Measurements from ENCODE around the gene NKAIN2. TPM values are rescaled to one million over a fixed set of nuclear protein-coding genes. Genes with fewer than 3 reads are reported as not detected.

The NKAIN2 gene
- total RNA-seq, 1 donor from 2014 or later = 0.06 TPM

GRCh38 chr6:123806561-123806960, 2.9 kb downstream of the NKAIN2 start:
- no peak for DNase-seq (ENCODE audit: extremely low read depth, low read depth, low spot score)

- no peak for DNase-seq (ENCODE audit: extremely low read depth, low read depth, low spot score)
Measured at GRCh38 chr6:123808556-123808955, 4.9 kb downstream of the NKAIN2 start.

- no peak for DNase-seq (ENCODE audit: extremely low read depth, low read depth, low spot score)
Measured at GRCh38 chr6:123810214-123810613, 6.5 kb downstream of the NKAIN2 start.

GRCh38 chr6:123810948-123811347, 7.3 kb downstream of the NKAIN2 start:
- DNase-seq (ENCODE audit: extremely low read depth, low read depth, low spot score) = no peak

GRCh38 chr6:123811378-123811777, 7.7 kb downstream of the NKAIN2 start:
- DNase-seq (ENCODE audit: extremely low read depth, low read depth, low spot score) = no peak

GRCh38 chr6:123812621-123813020, 9.0 kb downstream of the NKAIN2 start:
- DNase-seq (ENCODE audit: extremely low read depth, low read depth, low spot score) = no peak

- DNase-seq (ENCODE audit: extremely low read depth, low read depth, low spot score) = no peak
Measured at GRCh38 chr6:123821112-123821511, 17.4 kb downstream of the NKAIN2 start.

- peak; percentile 41 for DNase-seq (ENCODE audit: extremely low read depth, low read depth, low spot score)
Measured at GRCh38 chr6:123829302-123829953, 25.8 kb downstream of the NKAIN2 start.

- no peak for DNase-seq (ENCODE audit: extremely low read depth, low read depth, low spot score)
Measured at GRCh38 chr6:123830120-123830519, 26.5 kb downstream of the NKAIN2 start.

- no peak for DNase-seq (ENCODE audit: extremely low read depth, low read depth, low spot score)
Measured at GRCh38 chr6:123838505-123839234, 35.0 kb downstream of the NKAIN2 start.

- DNase-seq (ENCODE audit: extremely low read depth, low read depth, low spot score) = no peak
Measured at GRCh38 chr6:123841067-123841896, 37.6 kb downstream of the NKAIN2 start.

- no peak for DNase-seq (ENCODE audit: extremely low read depth, low read depth, low spot score)
Measured at GRCh38 chr6:123844011-123844410, 40.3 kb downstream of the NKAIN2 start.

GRCh38 chr6:123848347-123848746, 44.7 kb downstream of the NKAIN2 start:
- no peak for DNase-seq (ENCODE audit: extremely low read depth, low read depth, low spot score)

GRCh38 chr6:123849406-123849805, 45.7 kb downstream of the NKAIN2 start:
- no peak for DNase-seq (ENCODE audit: extremely low read depth, low read depth, low spot score)

GRCh38 chr6:123850555-123850954, 46.9 kb downstream of the NKAIN2 start:
- no peak for DNase-seq (ENCODE audit: extremely low read depth, low read depth, low spot score)

- DNase-seq (ENCODE audit: extremely low read depth, low read depth, low spot score) = no peak
Measured at GRCh38 chr6:123854201-123854600, 50.5 kb downstream of the NKAIN2 start.

- DNase-seq (ENCODE audit: extremely low read depth, low read depth, low spot score) = no peak
Measured at GRCh38 chr6:123855506-123855905, 51.8 kb downstream of the NKAIN2 start.

- DNase-seq (ENCODE audit: extremely low read depth, low read depth, low spot score) = no peak
Measured at GRCh38 chr6:123859291-123859690, 55.6 kb downstream of the NKAIN2 start.

- DNase-seq (ENCODE audit: extremely low read depth, low read depth, low spot score) = no peak
Measured at GRCh38 chr6:123869334-123869733, 65.7 kb downstream of the NKAIN2 start.

GRCh38 chr6:123873974-123874373, 70.3 kb downstream of the NKAIN2 start:
- DNase-seq (ENCODE audit: extremely low read depth, low read depth, low spot score) = no peak

- no peak for DNase-seq (ENCODE audit: extremely low read depth, low read depth, low spot score)
Measured at GRCh38 chr6:123875784-123876183, 72.1 kb downstream of the NKAIN2 start.

GRCh38 chr6:123879749-123880148, 76.1 kb downstream of the NKAIN2 start:
- no peak for DNase-seq (ENCODE audit: extremely low read depth, low read depth, low spot score)

All from glomerular endothelial cell (primary cell).